Kasumi-1 (cell line): ENCODE data around the gene USP2.
A peak's percentile ranks its signal among the peaks of the same experiment; 100 is the strongest.

ENCODE experiments used
- DNase-seq, 2 experiments: peaks; one replicate each; lab custom pipeline; 2025; lab: John Stamatoyannopoulos, UW

Gene USP2

GRCh38 chr11:119341222-119342022 lies 40.1 kb downstream of the USP2 start:
- no peak for DNase-seq

- no peak for DNase-seq
Measured at GRCh38 chr11:119340335-119341221, 40.9 kb downstream of the USP2 start, which contains the start of gene C1QTNF5. Gene C1QTNF5, minus strand, starts transcription at chr11:119340883. Its CDS starts 486 bp downstream, at chr11:119340397.

- no peak for DNase-seq
Measured at GRCh38 chr11:119339589-119340334, 41.7 kb downstream of the USP2 start.

DNA sequence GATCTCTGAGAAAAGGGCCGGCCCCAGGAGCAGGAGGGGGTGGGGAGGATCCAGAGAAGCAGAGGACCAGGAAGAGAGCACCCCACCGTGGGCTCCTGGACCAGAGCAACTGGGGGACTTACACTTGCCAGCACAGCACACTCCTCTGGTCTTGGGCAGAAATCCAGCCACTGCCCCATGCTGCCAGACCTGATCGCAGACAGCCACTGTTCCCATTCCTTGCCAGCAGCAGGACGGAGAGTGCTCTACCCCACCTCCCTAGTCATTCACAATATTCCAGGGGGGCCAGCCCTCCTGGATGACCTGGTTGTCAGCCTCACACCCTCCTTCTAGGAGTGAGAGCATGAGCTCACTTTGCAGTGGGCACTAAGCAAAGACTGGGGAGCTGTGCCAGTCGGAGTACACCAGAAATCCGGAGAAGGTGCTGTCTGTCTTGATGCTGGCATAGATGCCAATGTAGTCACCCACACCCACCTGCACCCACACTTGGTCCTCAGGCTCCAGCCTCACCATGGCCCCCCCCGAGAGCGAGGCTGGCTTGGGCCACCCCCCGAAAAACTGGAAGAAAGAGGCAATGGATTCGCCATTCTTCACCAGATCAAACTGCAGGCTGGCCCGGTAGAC lies 42.4 kb downstream of the USP2 start:
- DNase-seq: no peak

DNA sequence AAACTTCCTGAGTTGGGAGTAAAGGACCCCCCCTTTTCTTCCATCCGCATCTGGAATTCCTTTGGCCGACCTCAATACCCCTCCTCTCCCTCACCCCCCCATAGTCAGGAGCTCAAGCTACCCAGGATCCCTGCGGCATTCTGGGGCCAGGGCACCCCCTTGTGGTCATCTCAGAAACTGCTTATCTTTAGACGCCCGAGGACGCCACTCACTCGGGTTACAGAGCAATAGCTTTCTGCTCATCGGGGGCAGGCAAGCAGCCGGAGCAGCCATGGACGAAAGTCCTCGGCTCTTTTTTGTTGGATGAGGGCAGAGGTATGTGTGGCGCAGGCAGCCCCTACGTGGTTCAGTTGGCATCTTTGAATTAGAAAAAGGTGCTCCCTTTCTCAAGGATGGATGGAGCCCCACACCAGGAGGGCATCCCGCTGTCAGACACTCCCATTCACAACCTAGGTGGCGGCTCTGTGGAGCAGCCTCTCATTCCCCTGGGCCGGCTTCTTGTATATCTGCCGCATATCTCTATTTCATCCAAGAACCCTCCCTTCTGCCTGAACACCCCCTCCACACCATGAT lies 43.1 kb downstream of the USP2 start:
- DNase-seq: peak; percentile 72 to 74

- DNase-seq: peak in 1 of 2 experiments; percentile 17
Measured at GRCh38 chr11:119337581-119338317, 43.7 kb downstream of the USP2 start.

- DNase-seq: no peak
Measured at GRCh38 chr11:119336744-119337469, 44.6 kb downstream of the USP2 start.

- no peak for DNase-seq
Measured at GRCh38 chr11:119335655-119336543, 45.6 kb downstream of the USP2 start.

- DNase-seq: no peak
Measured at GRCh38 chr11:119335091-119335654, 46.3 kb downstream of the USP2 start.

GRCh38 chr11:119334174-119334930 lies 47.1 kb downstream of the USP2 start, which contains the start of gene RNF26:
Gene RNF26, plus strand, starts transcription at chr11:119334527. Its CDS starts 596 bp downstream, at chr11:119335123.
- DNase-seq: peak; percentile 98 to 99

DNA sequence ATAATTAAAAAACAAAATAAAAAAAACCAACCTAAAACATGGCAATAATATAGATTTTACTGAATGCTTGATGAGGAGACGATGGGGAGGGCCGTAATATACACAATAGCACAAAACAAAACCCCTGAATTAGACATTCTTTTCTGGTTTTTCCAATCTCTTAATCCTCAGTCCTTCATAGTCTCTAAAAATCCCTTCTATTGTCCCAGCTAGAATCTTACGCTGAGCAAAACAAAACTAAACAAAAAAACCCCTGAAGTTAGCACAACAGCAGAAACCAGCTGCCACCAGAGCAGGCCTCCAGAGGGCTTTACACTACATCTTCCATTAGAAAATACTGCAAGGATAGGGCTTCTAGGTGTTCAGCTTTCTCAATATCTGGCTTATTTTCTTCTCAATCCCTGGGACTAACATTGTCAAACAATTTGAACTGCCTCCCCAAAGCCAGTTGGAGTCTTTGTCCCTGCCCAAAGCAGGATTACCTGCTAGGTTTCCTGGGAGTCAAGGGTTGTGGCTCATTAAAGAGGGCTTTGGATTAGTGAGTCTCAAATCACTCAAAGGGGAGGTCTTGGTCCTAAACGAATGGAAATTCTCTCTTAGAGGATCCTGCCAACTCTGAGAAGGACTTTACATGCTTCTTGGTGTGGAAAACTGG lies 49.3 kb downstream of the USP2 start:
- DNase-seq: no peak

DNA sequence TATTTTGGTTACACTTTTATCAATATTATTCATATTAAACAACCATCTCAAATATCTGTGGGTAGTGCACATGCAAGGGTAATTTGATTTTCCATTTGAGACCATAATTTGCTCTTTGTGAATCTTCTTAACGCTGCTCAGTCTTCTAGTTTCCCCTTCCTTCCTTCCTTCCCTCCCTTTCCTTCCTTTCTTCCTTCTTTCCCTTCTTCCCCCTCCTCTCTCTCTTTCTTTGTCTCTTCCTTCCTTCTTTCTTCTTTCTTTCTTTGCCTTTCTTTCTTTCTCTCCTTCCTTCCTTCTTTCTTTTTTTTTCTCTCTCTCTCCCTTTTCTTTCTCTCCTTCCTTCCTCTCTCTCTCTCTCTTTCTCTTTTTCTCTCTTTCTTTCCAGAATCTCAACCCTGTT lies 51.3 kb downstream of the USP2 start:
- no peak for DNase-seq

DNA sequence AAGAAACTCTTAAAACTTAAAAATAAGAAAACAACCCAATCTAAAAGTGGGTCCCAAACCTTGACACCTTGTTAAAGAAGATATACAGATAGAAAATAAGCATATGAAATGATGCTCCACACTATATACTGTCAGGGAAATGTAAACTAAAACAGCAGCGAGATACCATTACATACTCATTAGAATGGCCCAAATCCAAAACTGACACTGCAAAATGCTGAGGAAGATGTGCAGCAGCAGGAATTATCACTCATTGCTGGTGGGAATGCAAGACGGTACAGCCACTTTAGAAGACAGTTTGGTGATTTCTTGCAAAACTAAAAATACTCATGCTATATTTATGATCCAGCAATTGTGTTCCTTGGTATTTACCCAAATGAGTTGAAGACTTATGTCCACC lies 52.2 kb downstream of the USP2 start:
- DNase-seq: no peak

DNA sequence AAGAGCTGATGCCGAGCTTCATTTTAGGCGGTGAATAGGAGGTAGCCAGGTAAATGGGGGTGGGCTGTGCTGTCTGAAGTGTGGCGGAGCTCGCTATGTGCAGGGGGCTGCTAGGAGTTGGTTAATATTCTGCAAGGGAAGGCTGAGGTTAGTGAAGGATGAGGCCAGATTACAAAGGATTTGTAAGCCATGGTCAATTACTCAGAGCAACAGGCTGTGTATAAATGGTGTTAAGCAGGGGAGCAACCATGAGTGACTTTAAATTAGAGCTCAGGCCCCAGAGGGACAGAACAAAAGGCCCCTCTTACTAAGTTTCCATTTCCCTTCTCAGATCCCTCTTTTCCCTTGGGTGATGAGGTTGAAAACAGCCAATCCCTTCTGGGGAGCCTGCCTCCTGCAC lies 57.3 kb downstream of the USP2 start:
- DNase-seq: no peak

DNA sequence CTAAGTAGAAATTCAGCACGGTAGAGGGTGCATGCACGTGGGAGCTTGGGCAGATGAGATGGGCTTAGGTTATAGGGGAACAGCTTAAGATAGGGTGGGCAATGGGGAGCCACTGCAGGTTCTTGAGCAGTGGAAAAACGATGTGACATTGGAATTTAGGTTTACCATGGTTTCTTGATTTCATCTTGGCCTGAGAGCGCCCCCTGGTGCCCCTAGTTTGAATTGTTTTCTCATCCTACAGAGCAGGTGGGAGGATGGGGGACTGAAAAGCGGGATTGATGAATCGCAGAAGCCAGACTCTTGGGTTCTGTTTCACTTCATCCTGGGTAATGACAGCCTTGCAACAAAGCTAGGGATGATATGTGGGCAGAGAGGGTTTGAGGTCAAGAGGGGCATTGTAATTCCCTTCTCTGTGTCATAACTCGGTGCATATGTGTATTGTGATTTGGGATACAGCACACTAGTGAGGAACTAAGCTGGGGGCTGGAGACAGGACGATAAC lies 57.9 kb downstream of the USP2 start:
- peak; percentile 63 to 76 for DNase-seq

DNA sequence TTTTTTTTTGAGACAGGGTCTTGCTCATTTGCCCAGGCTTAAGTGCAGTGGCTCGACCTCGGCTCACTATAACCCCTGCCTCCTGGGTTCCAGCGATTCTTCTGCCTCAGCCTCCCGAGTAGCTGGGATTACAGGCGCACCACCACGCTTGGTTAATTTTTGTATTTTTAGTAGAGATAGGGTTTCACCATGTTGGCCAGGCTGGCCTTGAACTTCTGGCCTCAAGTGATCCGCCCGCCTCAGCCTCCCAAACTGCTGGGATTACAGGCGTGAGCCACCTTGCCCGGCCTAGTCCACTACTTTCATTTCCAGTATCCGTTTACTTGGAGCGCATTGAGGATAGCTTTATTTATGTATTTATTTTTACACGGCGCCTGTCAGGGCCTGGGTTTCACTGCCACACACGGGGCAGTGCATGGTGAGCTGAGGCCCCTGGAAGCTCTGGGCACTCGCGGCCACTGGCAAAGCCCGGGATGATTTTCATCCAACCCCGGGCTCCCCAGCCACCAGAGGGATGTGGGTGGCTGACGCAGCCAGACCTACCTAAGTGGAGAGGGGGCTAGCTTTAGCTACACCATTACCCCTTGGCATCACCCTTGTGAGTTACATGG lies 58.5 kb downstream of the USP2 start:
- DNase-seq: no peak

DNA sequence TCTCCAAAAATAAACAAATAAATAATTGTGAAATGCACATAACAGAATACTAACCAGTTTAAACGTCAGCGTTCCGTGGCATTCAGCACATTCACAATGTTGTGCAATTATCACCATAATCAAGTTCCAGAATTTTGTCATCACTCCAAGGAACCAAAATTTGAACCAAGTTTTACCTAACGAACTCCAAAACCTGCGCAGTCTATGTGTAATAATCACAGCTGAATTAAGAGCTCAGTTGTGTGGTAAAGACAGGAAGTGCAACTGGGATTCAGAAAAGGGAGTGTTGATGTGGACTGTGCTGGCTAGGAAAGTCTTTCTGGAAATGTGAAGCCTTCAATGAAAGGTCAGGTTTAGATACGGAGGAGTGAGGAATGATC lies 59.1 kb downstream of the USP2 start:
- DNase-seq: peak in 1 of 2 experiments; percentile 11
